Measurements from ENCODE around the gene ABCA6.

GRCh38 chr17:69090365-69090764 lies 51.3 kb downstream of the ABCA6 start:
- TF ChIP-seq CTCF (conservative IDR thresholded peaks at IDR 0.05; ENCODE audit: low read depth, low read length): no peak
- no peak for TF ChIP-seq EZH2 (IDR thresholded peaks at IDR 0.05; ENCODE audit: borderline replicate concordance, low read depth, low read length, poor library complexity, severe bottlenecking)
